Stimulated activated CD4-positive, alpha-beta T cell treated with anti-CD3 and anti-CD28 coated beads, Interleukin-15, amount 100 ng/mL, for 1 hour (primary cell): ENCODE data around the gene KNDC1.
"Not testable (repeated sequence)": the region's sequence is repeated elsewhere in the genome, so short reads cannot be mapped to it uniquely, and the experiment has no call there.

ENCODE experiments used
- DNase-seq, 2 donors: peaks; one replicate each; pipeline ENCODE4 v3.0.0-alpha.2; 2020; ENCODE audit warnings: low read depth in 1 of 2, low spot score in 1 of 2

Gene KNDC1

DNA sequence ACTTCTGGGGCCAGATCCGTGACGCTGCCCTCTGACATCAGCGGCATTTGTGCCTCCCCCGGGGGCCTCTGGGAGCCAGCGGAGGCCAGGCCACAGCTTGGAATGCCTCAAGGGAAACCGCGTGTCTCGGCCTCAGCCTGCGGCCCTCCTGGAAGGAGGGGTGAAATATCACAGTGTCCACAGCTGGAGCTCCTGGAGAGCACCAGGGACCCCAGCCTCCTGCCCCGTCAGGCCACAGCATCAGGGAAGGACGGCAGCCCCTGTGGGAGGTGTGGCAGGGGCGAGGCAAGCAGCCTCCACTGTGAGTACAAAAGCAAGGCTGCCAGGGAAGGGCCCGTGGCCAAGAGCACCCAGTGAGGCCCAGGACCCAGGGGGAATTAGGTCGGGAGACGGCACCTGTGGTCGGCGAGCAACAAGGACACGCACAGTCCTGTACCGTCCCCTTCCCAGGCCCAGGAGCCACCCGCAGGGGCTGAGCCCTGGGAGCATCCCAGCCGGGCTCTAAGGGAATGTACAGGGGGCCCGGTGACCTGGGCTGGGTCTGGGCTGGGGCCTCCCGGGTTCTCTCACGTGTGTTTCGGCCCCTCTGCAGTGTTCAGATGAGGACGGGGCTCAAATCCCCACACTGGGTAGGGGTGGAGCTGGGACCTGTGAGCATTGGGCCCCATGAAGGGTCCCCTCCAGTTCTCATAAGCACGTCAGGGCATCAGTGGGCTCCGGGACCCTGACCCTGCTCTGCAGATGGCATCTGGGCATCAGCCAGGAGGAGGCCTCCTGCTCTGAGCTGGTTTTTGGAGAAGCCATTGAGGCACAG lies 18.7 kb upstream of the KNDC1 start:
- DNase-seq: no peak

DNA sequence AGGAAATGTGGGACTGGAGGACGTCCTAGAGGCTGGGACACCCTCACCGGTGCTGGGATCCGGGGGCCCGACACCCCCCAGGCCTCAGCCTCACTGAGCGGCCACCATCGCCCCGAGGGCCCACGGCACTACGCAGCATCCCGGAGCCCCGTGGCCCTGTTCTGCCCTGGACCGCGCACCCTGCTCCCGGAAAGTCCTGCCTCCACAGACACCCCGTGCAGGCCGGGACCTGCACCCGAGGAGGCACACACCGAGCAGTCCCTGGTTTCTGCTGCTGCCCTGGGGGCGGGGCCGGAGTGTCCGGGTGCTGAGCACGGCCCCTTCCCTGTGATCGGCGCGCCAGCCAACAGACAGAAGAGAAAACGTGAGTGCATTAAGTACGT lies 18.1 kb upstream of the KNDC1 start:
- DNase-seq: no peak

DNA sequence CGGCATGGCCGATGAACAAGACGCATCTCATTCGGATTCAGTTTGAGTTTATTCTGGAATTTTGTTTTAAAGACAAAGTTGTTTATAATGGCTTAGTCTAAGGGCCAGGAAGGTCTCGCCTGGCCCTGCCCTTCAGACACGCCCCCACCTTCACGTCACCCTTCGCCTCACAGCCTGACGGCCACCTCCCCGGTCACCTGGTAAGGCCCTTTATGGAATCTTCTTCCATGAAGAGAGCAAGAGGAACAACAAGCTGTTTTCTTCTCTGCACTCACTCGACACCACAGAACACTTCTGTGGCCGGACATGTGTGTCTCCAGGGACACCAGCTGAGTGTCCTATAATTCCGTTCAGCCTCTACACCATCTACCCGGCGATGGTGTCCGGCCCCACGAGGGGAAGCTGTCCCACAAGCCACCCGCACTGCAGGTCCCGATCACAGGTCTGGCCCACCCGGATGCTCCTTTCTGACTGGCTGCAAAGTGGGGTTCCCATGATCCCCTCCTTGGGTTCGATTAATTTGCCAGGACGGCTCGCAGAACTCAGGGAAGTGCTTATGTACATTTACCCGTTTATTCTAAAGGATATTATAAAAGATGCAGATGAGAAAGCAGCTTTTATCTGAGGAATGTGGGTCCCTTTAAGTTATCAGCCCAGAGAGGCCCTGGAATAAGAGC lies 17.4 kb upstream of the KNDC1 start:
- no peak for DNase-seq

DNA sequence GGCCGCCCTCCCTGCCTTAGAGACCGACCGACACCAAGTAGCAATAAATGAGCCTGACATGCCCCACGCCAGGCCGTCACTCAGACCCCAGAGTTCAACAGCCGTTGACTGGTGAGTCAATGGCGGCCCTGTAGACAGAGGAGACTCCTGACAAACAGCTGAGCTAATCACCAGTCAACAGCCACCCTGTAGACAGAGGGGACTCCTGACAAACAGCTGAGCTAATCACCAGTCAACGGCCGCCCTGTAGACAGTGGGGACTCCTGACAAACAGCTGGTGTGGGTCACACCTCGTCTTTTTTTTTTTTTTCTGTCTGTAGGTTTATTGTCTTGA lies 16.9 kb upstream of the KNDC1 start:
- DNase-seq: no peak

DNA sequence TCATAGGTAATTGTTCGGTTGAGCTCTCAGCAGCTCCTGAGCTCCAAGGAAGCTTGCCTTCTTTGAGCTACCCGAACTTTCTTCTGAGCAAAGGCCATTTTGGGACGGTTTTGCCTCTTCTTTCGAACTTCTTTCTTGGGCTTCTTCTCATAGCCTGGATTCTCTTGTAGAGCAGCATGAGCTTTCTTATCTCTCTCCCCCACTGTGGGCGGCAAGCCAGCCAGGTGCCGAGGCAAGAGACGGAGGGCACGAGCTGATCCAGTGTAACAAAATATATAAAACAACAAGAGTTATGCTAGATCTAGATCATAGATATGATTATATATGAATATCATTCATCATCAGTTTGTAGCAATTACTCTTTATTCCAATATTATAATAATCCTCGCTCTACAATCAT lies 16.5 kb upstream of the KNDC1 start:
- DNase-seq: no peak

DNA sequence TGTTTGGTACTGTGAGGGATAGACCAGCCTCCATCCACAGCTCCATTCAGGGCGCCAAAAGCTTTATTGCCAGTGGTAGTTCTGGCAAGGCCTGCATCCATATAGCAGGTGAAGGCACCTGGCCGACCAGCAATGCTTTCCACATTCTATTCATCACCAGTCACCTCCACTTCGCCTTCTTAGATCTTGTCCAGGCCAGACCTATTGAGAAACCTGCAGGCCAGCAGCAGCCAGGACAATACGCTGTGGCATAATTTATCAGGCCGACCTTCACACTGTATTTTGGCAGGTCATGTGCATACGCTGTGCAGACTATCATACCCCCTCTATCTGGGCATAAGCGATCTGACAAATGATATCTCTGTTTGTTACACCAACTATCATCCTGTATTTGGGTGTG lies 15.2 kb upstream of the KNDC1 start:
- DNase-seq: no peak

DNA sequence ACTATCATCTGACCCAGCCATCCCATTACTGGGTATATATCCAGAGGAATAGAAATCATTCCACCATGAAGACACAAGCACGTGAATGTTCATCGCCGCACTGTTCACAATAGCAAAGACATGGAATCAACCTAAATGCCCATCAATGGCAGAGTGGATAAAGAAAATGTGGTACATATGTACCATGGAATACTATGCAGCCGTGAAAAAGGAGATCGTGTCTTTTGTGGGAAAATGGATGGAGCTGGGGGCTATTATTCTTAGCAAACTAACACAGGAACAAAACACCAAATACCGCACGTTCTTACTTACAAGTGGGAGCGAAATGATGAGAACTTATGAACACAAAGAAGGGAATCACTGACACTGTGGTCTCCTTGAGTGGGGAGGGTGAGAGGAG lies 9.8 kb upstream of the KNDC1 start:
- no peak for DNase-seq

DNA sequence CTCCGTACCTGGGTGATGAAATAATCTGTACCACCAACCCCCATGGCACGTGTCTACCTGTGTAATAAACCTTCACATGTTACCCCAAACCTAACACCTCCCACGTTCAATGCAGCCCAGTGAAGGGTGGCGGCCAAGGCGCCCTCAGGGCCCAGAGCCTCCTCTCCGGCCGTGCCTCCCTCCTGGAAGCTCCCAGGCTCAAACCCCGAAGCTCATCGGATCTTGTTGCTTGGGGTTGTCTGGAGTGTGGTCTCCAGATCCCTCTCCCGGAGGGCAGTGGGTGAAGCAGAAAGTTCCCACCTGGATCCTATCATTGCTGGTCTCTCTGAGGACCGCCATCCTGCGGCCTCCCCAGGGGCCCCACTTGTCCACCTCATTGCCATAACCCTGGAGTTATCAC lies 9.4 kb upstream of the KNDC1 start:
- DNase-seq: no peak

DNA sequence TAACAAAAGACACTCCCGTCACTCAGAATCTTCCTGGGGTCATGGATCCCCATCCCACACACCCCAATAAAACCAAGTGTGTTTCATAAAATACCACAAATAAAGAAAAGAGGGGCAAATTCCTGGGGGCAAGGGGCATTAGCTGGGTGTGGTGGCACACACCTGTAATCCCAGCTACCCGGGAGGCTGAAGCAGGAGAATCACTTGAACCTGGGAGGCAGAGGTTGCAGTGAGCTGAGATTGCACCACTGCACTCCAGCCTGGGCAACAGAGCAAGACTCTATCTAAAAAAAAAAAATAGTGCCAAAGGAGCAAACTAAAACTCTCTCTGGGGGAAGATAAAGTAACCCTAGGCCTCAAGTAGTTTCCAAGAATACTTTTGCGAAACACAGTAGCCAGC lies 8.9 kb upstream of the KNDC1 start:
- not testable (repeated sequence) for DNase-seq

DNA sequence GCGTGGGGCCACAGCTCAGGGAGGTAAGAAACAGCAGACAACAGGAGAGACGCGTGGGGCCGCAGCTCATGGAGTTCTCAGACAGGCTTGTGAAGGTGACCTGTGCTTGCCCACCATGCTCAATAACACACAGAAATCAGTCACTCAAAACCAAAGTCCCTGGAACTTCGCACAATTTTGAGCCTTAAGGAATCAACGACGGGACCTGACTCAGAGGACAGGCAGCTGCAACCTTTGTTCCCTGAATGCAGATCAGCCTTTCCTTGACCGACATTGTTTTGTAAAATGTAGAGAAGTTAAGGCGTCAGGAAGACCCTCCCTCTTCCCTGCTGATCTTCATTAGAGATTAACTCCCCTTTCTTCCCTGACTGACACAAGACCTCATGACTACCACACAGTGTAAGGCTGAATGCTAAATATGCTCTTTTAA lies 8.5 kb upstream of the KNDC1 start:
- no peak for DNase-seq

DNA sequence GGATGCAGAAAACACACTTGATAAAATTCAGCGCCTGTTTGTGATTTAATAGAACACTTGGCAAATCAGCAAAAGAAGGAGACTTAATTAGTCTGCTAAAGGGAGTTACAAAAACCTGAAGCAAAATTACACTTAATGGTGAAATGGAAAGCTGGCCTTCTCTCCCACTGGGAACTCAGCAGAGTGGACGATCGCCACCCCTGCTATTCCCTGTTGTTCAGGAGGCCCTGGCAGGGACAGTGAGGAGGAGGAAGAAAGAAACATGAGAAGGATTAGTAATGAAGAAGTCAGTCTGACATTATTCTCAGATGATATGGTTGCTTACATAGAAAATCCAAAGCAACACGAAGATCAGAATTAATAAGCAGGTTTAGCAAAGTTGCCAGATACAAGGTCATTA lies 5.6 kb upstream of the KNDC1 start:
- DNase-seq: no peak

DNA sequence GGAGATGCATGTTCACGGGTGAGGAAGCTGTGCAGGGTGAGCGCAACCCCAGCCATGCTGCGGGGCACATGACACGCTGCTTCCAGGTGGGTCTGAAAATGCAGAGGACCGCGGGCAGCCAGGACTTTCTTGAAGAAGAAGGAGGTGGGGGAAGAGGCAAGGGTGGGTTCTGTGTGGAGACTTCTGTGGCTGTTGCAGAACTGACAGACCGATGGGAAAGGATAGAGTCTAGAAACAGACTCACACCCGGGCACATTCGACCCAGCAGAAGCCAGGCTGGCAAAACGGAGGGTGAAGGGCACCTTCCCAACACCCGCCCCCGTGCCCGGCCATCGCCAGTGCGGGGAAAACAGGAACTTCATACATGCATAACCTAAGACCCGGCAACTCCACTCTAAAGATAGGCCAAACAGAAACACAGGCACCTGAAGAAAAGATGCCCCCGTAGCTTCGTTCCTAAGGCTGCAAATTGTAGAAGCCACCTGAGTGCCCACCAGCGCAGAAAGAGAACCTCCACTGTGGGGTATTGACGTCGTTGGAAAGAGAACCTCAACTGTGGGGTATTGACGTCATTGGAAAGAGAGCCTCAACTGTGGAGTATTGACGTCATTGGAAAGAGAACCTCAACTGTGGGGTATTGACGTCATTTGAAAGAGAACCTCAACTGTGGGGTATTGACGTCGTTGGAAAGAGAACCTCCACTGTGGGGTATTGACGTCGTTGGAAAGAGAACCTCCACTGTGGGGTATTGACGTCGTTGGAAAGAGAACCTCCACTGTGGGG lies 4.8 kb upstream of the KNDC1 start:
- DNase-seq: no peak

DNA sequence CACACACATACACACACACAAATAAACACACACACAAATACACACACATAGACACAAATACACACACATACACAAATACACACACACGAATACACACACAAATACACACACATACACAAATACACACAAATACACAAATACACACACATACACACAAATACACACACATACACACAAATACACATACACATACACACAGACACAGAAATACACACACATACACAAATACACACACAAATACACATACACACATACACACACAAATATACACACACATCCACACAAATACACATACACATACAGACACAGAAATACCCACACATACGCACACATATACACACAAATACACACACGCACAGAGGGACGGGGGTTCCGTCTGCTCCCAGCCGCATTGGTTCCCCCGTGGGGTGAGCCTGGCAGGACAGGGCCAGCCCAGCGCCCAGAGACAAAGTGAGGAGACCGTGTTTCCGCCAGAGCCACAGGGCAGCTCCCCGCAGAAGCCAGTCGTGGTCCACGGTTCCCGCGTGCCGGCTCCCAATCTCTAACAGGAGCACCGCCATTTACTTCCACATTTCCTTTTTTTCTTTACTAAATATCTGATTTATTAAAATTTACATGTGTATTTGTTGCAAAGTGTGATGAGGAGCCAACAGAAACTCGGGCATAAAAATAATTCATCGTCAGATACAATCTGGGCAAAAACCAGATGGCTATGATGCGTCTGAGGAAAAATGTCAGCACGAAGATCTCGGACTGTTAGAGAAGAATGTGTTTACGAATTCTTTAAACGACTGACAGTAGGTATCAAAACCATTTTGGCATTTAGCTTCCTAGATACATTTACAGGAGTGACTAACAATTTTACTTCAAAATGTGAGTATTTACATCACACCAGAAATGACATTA lies 3.1 kb upstream of the KNDC1 start:
- DNase-seq: no peak

DNA sequence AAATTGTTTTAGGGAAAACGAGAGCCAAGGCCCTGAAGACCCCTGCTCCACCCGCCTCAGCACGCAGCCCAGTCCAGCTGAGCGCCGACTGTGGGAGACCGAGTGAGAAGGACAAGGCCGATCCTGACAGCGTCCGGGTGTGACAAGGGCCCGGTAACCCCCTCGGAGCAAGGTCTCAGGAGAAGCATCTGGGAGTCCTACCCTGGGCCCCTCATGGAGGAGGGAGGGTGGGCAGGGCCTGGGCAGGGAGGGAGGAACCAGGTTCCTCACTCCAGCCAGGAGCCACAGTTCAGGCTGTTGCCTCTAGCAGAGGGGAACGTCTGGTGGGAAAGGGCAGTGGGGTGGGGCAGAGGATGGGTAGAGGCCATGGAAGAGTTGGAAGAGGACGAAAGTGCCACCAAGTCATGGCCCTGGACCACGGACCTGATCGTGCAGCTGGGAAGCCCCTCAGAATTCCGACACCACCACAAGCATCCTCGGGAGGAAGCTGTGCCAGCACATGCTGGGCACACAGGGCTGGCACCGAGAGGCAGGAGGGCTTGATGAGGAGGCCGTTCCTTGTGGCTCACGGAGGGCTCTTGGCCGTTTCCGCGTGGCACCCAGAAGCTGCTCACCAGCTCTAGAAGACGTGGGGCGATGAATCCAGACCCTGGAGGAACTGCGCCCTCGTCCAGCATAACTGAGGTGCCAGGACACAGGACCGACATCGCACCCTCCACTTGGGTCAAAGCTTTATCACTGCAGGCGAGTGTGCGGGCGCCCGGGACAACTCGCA lies 2.2 kb upstream of the KNDC1 start:
- no peak for DNase-seq

DNA sequence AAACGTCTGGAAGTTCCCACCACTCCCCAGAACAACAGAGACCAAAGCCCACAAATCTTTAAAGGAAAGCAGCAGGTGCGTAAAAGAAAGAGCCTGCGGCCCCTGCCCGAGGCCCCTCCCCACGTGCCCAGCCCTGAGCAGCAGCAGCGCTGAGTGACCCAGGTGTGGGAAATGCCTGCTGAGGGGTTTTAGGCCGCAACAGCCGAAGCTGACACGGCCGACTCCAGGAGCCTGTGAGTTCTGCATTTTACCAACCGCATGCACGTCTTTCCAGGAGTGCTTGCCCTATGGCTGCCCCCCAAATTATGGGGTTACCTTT lies 1.6 kb upstream of the KNDC1 start:
- DNase-seq: no peak

DNA sequence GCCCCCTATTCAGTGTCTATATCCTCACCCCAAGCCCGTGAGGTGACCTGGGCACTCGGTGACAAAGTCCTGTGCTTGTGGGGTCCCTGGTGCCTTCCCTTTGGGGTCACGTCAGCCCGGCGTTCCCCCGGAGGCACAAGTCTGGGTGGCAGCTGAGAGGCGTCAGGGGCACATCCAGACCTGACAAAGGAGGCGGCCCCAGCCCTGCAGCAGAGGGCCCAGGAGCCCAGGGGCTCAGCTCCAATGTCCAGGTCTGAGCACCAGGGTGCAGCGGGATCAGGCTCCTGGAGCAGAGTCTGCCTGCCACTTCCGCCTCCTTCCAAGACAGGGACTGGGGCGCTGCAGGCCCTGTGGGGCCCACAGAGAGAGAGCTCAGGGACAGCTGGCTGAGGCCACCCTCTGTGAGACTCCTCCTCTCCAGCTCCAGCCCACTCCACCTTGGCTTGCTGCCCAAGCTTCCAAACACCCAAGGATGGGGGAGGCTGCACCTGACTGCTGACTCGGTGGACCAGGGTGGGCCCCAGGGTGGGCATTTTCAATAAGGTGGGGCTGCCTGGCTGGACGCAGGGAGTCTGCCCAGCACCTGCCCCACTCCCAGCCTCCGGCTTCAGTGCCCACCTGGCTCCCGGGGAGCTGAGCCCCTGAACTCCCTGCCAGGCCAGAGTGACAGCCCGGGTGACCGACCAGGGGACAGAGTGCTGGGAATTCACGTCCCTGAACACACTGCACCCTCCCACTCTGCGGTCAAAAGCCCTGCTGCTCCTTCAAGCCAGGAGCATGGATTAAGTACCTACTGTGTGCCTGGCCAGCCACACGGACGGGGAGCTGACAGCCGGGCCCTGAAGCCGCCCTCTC lies 1.0 kb upstream of the KNDC1 start:
- DNase-seq: no peak

DNA sequence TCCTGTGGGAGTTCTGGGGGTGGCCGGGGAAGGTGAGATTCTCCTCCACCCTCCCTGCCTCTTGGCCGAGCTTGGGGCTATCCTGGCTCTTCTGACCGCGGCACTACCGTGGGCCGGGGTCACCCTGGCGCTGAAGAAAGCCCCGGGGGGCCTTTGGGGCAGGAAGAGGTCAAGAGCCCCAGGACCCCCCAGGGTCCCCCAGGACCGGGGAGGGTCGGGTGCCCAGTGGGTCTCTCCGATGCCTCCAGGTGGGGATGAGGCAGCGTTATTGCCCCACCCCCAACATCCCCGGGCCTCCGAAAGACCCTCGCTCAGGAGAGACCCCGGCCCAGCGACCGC lies 439 bp upstream of the KNDC1 start:
- DNase-seq: no peak

DNA sequence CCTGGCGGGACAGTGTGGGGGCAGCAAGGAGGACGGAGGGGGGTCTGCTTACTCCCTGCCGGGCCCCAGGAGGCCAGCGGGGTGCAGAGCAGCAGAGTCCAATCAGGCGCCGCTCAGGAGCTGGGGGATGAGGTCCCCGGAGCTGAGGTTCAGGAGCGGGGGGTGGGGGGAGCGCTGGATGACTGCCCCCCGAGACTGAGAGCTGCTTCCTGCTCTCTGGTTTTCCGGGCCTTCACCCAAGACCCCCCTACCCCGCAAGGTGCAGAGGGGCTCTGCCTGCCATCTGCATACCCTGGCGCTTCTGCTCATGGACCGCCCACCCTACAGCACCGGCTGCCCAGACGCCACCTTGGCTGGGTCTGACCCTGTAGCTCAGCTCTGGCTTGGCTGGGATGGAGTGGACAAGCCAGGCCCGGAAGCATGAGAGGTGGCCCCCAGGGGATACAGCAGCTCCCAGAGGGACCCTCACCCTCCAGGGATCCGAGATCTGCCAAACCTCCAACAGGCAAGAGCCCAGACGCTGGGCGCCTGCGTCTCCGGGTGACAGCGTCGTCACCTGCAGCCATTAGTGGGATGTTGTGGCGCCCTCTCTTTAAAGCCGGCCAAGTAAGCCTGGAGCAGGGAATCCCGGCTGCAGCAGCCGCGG lies 930 bp downstream of the KNDC1 start:
- no peak for DNase-seq

DNA sequence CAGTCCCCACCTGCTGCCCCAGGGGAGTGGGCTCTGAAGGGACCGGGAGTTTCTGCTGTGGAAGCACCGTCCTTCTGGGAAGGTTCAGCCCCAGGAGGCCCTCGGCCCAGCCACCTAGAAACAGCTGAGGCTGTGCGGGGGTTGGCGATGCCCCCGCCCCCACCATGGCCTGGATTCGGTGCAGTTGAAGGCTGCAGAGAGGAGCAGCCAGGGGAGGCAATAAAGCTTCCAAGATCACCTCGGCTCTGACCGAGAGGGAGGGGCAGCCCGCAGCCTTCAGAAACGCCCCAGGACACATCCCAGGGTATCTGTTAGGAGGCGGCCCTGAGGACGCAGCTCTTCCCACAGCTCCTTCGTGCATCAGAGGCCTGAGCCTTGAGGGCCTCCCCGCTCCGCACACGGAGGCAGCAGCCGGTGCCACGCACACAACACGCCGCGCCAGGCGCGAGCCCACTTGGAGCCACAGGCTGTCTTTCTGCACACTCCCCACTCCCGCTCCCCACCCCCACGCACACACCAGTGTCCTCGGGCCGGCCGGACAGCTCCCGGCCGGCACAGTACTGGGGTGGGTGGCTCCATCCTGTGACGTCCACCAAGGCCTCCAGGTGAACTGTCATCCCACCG lies 1.6 kb downstream of the KNDC1 start:
- no peak for DNase-seq
